ENCODE data around the gene FAM168B. TPM values are rescaled to one million over a fixed set of nuclear protein-coding genes. Genes with fewer than 3 reads are reported as not detected.

The FAM168B gene
- total and polyA plus RNA-seq, 2 of the 13 experiments (the other 11 are each of a cell fraction or from before 2014, with no cell fraction given): 64.5 to 113 TPM

GRCh38 chr2:131094463-131095281, 1.4 kb upstream of the FAM168B start (continued):
- TF ChIP-seq, protein P1, sequence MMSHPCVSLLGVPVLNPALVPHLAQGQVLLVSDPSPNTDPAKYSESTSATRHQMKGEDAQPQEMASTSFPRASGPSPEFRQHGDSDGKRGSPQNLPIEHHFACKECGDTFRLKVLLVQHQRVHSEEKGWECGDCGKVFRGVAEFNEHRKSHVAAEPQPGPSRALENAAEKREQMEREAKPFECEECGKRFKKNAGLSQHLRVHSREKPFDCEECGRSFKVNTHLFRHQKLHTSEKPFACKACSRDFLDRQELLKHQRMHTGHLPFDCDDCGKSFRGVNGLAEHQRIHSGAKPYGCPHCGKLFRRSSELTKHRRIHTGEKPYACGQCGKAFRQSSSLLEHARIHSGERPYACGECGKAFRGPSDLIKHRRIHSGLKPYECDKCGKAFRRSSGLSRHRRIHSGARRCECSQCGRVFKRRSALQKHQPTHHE (CRISPR knock-in tag; IDR thresholded peaks at IDR 0.05; ENCODE audit: borderline replicate concordance): 0 out of 2 replicates have a peak, but pooled peaks have one; percentile 14
- TF ChIP-seq ZNF10 (CRISPR knock-in tag; IDR thresholded peaks at IDR 0.05; ENCODE audit: borderline replicate concordance, low read depth) (no peak), ERF (CRISPR knock-in tag; IDR thresholded peaks at IDR 0.05) (no peak; the same call in 1 of the 2 replicates), GTF3A (CRISPR knock-in tag; conservative IDR thresholded peaks at IDR 0.05) (no peak), NKX3-1 (CRISPR knock-in tag; IDR thresholded peaks at IDR 0.05) (no peak), KAT8 (CRISPR knock-in tag; IDR thresholded peaks at IDR 0.05) (0 out of 2 replicates have a peak, but pooled peaks have one; percentile 9), ZBTB44 (CRISPR knock-in tag; IDR thresholded peaks at IDR 0.05) (no peak), PRPF4 (IDR thresholded peaks at IDR 0.05; ENCODE audit: low read depth, low read length, poor library complexity, severe bottlenecking) (no peak), KDM5B (CRISPR knock-in tag; IDR thresholded peaks at IDR 0.05; ENCODE audit: borderline replicate concordance) (no peak), IRF1 (CRISPR knock-in tag; IDR thresholded peaks at IDR 0.05; ENCODE audit: low read depth) (no peak), BORCS8-MEF2B (CRISPR knock-in tag; IDR thresholded peaks at IDR 0.05) (no peak), THRA (CRISPR knock-in tag; IDR thresholded peaks at IDR 0.05; ENCODE audit: borderline replicate concordance) (0 out of 2 replicates have a peak, but pooled peaks have one; percentile 15), MNT (IDR thresholded peaks at IDR 0.05) (no peak), SOX13 (IDR thresholded peaks at IDR 0.05) (no peak), SOX13 (CRISPR knock-in tag; conservative IDR thresholded peaks at IDR 0.05 in 1 of 2, IDR thresholded peaks at IDR 0.05 in 1 of 2) (peak in 1 of 2 experiments; percentile 24; a peak in 1 of 4 replicates)
- TF ChIP-seq, protein P2, sequence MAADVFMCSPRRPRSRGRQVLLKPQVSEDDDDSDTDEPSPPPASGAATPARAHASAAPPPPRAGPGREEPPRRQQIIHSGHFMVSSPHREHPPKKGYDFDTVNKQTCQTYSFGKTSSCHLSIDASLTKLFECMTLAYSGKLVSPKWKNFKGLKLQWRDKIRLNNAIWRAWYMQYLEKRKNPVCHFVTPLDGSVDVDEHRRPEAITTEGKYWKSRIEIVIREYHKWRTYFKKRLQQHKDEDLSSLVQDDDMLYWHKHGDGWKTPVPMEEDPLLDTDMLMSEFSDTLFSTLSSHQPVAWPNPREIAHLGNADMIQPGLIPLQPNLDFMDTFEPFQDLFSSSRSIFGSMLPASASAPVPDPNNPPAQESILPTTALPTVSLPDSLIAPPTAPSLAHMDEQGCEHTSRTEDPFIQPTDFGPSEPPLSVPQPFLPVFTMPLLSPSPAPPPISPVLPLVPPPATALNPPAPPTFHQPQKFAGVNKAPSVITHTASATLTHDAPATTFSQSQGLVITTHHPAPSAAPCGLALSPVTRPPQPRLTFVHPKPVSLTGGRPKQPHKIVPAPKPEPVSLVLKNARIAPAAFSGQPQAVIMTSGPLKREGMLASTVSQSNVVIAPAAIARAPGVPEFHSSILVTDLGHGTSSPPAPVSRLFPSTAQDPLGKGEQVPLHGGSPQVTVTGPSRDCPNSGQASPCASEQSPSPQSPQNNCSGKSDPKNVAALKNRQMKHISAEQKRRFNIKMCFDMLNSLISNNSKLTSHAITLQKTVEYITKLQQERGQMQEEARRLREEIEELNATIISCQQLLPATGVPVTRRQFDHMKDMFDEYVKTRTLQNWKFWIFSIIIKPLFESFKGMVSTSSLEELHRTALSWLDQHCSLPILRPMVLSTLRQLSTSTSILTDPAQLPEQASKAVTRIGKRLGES (CRISPR knock-in tag; IDR thresholded peaks at IDR 0.05; ENCODE audit: borderline replicate concordance): no peak

Measured in HepG2 (cell line).